ENCODE results near the gene SLC39A6. TPM values are rescaled to one million over a fixed set of nuclear protein-coding genes. Genes with fewer than 3 reads are reported as not detected.

Gene SLC39A6
- total and polyA plus RNA-seq, 2 of the 13 experiments (the other 11 are each of a cell fraction or from before 2014, with no cell fraction given): 41.7 to 59.2 TPM

- peak; percentile 99 for TF ChIP-seq PRDM15 (CRISPR knock-in tag; IDR thresholded peaks at IDR 0.05)
- no peak for TF ChIP-seq NFE2 (CRISPR knock-in tag; IDR thresholded peaks at IDR 0.05)
- TF ChIP-seq ZNF280B (CRISPR knock-in tag; IDR thresholded peaks at IDR 0.05; ENCODE audit: borderline replicate concordance): peak; percentile 68
- TF ChIP-seq ZNF580 (CRISPR knock-in tag; IDR thresholded peaks at IDR 0.05; ENCODE audit: borderline replicate concordance, low read depth): peak; percentile 54; the same call in 1 of the 2 replicates
- peak; percentile 73; the same call in 1 of the 2 replicates for TF ChIP-seq THAP7 (CRISPR knock-in tag; IDR thresholded peaks at IDR 0.05)
- peak; percentile 82 for TF ChIP-seq ZNF772 (CRISPR knock-in tag; IDR thresholded peaks at IDR 0.05)
- TF ChIP-seq ZNF205 (CRISPR knock-in tag; IDR thresholded peaks at IDR 0.05): peak; percentile 23; the same call in 1 of the 2 replicates
- TF ChIP-seq ZNF407 (CRISPR knock-in tag; IDR thresholded peaks at IDR 0.05; ENCODE audit: not compliant biosample characterization): peak; percentile 24
- TF ChIP-seq HHEX (CRISPR knock-in tag; IDR thresholded peaks at IDR 0.05): no peak
- peak; percentile 85 for TF ChIP-seq SRSF1 (optimal IDR thresholded peaks at IDR 0.05; ENCODE audit: low read depth, low read length)
- TF ChIP-seq YEATS4 (CRISPR knock-in tag; IDR thresholded peaks at IDR 0.05; ENCODE audit: borderline replicate concordance): peak; percentile 97
- TF ChIP-seq TFDP1 (CRISPR knock-in tag; IDR thresholded peaks at IDR 0.05; ENCODE audit: borderline replicate concordance): peak; percentile 77
Measured at GRCh38 chr18:36129300-36130038, at the start of gene SLC39A6, which contains the start of gene ELP2 (continued).
